ENCODE data around the gene TRMU.

Gene TRMU

GRCh38 chr22:46359362-46359761, 23.8 kb downstream of the TRMU start:
- TF ChIP-seq CTCF (IDR thresholded peaks at IDR 0.05; ENCODE audit: low read depth, low read length, missing control alignments) = no peak
- no peak overlapping the region for H3K4me3 ChIP-seq (replicated peaks; ENCODE audit: low read depth, low read length)
- no peak for DNase-seq (ENCODE audit: extremely low read depth, low read depth)

- DNase-seq (ENCODE audit: extremely low read depth, low read depth) = no peak
- no peak for TF ChIP-seq CTCF (IDR thresholded peaks at IDR 0.05; ENCODE audit: low read depth, low read length, missing control alignments)
Observed at GRCh38 chr22:46360097-46360496, 24.6 kb downstream of the TRMU start.

GRCh38 chr22:46360891-46361290, 25.4 kb downstream of the TRMU start:
- H3K4me3 ChIP-seq (replicated peaks; ENCODE audit: low read depth, low read length) = no peak overlapping the region
- TF ChIP-seq CTCF (IDR thresholded peaks at IDR 0.05; ENCODE audit: low read depth, low read length, missing control alignments) = no peak

More at GRCh38 chr22:46360097-46360496, 24.6 kb downstream of the TRMU start:
- H3K4me3 ChIP-seq (replicated peaks; ENCODE audit: low read depth, low read length) = no peak overlapping the region

GRCh38 chr22:46361826-46362202, 26.3 kb downstream of the TRMU start:
- H3K4me3 ChIP-seq (replicated peaks; ENCODE audit: low read depth, low read length) = no peak overlapping the region
- no peak for TF ChIP-seq CTCF (IDR thresholded peaks at IDR 0.05; ENCODE audit: low read depth, low read length, missing control alignments)

More at GRCh38 chr22:46360891-46361290, 25.4 kb downstream of the TRMU start:
- no peak for DNase-seq (ENCODE audit: extremely low read depth, low read depth)

GRCh38 chr22:46362203-46362933, 26.9 kb downstream of the TRMU start:
- DNase-seq (ENCODE audit: extremely low read depth, low read depth) = no peak
- no peak overlapping the region for H3K4me3 ChIP-seq (replicated peaks; ENCODE audit: low read depth, low read length)
- no peak for TF ChIP-seq CTCF (IDR thresholded peaks at IDR 0.05; ENCODE audit: low read depth, low read length, missing control alignments)

More at GRCh38 chr22:46361826-46362202, 26.3 kb downstream of the TRMU start:
- no peak for DNase-seq (ENCODE audit: extremely low read depth, low read depth)

- H3K4me3 ChIP-seq (replicated peaks; ENCODE audit: low read depth, low read length) = no peak overlapping the region
- no peak for DNase-seq (ENCODE audit: extremely low read depth, low read depth)
- no peak for TF ChIP-seq CTCF (IDR thresholded peaks at IDR 0.05; ENCODE audit: low read depth, low read length, missing control alignments)
Observed at GRCh38 chr22:46362934-46363515, 27.5 kb downstream of the TRMU start.

Measured in HFF-Myc (cell line).